Measurements from ENCODE around the gene TTLL11.

TTLL11 gene

DNA sequence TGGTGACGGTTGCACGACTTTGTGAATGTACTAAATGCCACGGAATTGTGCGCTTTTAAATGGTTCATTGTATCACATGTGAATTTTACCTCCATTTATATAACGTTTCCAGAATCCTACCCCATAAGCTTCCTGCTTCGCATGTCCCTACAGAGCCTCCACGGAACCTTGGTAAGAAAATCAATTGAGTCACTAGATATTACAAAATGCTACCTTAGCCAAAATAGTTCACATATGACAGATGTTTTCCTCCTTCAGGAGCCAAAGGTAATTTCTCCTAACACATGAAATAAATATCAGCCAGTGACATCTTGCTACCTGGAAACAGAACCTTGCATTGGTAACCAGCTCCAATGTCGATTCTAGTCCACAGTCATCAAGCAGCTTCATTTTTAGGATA is 125.1 kb downstream of the TTLL11 start:
- DNase-seq (ENCODE audit: low read depth): no peak

DNA sequence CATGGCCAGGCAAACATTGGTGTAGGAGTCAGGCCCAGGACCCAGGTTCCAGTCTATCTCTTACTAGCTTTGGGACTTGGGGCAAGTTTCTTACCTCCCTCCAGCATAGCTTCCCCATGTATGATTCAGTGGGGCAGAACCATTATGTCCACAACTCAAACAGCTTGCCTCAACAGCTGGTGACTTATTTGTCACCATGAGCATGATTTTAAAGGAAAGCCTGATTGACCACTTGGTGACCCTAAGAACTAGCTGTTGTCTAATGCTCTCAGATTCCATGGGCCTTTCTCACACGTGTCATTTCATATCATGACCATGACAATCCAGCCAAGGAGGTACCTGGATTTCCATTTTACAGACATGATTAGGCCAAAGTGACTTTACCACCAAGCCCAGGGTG is 126.4 kb downstream of the TTLL11 start:
- DNase-seq (ENCODE audit: low read depth): no peak

DNA sequence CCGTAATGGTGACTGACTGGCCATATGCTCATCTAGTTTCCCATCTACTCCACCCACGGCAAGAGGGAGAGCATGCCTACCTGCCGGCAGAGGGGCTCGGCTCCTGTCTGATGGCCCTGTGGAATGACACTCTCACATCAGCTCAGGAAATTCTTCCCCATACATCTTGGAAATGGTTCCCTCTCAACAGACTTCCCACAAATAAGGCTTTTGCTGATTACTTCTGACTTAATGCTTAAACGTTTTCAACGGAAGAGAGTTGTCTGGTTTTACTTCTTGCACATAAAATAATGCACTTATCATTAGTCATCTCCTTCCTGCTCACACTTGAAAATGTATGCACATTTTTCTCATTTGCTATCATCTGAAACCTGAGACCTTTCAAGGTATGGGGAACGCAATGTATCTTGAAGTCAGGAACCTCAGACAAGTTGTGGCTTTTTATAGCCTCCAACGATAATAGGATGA is 129.5 kb downstream of the TTLL11 start:
- peak; percentile 90 for DNase-seq (ENCODE audit: low read depth)

DNA sequence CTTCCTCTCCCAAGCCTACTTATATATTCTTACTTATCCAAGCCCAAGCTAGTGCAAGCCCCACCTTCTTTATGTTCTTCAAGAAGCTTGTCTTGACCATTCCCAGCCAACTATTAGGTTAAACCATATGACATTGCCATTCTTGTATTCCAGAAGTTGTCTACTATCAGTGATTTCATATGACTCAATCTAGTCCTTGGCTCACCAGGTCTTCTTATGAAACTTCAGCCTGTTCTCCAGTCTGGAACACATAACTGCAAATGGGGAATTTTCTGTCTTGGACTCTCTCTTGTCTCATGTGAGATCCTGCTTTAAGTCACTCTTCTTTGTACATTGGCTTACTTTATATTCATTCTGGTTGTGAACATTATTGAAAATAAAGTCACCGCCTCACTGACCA is 130.7 kb downstream of the TTLL11 start:
- DNase-seq (ENCODE audit: low read depth): peak; percentile 52

DNA sequence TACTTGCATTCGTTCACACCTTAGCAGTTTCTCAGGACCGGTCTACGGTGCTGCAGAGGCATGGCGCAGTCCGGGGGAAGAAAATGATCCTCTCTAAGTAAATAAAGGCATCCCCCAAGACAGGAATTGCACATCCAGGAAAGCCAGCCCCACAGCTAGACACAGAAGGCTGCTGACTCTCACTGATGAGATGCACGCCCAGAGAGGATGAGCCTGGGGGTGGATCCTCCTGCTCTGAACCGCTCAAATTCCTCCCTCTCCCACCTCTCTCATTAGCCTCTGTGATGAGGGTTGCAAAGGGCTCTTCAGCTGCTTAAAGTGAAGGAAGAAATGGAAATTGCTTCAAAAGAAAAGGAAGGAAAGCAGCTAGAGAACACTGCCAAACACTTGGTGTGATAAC is 132.4 kb downstream of the TTLL11 start:
- no peak for DNase-seq (ENCODE audit: low read depth)

DNA sequence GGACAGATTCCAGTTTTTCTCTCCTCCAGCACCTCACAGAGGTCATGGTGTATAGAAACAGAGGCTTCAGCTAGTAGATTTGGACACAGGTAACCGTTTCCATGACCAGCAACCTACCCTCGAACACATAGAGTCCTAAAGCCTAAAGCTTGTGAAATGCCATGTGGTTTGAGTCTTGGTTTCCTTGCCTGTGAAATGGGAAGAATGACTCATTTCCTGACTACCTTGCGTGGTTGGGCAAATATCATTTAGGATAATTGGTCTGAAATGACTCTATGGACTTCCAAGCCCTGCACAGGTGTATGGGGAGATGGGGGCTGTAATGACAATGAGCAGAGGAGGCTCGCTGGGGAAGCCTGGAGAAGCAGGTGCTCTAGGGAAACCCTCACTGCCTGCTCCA is 134.6 kb downstream of the TTLL11 start:
- peak; percentile 58 for DNase-seq (ENCODE audit: low read depth)

DNA sequence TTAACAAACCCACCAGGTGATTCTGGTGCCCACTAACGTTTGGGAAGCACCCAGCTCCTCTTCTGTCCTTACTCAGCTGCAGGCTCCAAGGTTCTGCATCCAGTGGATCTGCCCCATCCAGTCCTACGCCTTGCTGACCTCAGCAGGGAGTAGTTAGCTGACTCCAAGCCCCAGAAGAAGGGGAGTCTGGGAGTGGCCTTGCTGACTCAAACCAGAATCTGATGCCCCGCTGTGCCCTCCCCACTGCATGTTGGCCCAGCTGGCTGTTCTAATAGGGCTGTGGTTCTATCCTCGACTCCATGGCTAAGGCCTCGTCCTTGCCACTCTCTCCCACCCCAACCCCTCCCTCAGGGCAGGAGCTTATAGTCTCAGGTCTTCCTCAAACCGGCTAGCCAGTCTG is 136.3 kb downstream of the TTLL11 start:
- no peak for DNase-seq (ENCODE audit: low read depth)

DNA sequence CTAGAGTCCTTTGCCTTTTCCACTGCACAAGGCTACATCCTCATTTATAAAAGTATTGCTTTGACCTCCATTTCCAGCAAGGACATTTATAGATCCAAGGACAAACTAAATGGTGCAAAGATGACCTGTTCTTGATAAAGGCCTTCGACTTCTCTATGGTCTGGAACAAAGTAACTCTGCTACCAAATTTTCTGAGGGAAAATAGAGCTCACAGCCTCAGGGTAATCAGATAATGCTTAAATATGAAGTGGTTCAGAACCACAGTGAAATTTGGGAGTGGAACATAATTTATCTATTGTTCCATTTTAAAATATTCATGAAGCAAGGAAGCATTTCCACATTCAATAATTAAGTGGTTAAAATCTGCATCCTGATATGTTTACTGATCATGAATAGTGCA is 137.5 kb downstream of the TTLL11 start:
- DNase-seq (ENCODE audit: low read depth): no peak

DNA sequence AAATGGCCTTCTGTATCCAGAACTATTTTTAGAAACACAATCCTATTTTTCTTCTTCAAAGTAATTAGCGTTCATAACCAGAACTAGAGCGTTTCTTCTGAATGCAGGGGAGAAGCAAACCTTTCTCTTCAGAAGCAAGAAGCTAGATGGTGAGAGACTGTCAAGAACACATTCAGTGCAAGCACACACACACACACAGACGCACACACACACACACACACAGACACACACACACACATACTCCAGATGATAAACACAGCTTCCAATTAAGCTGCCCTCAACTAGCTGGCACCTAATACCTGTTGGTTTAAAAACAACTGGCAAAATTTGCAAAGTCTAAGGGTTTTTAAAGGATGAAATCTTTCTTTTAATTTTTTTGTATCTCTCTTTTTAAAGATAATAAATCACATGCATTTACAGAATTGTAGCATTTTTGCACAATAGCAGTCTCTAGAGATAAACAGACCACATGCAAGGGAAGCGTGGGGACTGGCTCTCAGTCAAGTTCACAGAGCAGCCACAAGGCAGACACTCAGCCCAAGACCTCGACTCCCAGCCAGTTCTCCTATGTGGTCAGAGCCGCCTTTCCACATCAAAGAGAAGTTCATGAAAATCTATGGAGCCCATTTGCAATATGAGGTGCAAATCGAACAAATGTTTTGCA is 138.5 kb downstream of the TTLL11 start:
- DNase-seq (ENCODE audit: low read depth): no peak

DNA sequence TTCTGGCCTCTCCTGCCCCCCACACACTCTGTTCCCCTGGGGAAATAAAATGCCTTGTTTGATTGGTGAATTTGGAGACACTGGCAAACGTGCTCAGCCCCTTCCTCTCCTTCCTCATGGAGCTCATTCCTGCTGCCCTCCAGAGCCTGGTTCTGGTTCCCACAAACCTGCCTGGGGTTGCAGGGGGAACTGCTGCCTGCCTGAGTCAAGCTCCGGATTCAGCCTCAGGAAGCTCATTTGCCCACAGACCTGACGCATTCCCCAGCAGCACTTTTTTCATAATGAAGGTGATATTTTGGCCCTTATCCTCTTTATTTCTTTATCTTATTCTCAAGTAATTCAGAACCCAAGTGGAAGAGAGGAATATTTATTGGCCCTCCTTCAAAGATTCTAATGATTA is 140.5 kb downstream of the TTLL11 start:
- no peak for DNase-seq (ENCODE audit: low read depth)

DNA sequence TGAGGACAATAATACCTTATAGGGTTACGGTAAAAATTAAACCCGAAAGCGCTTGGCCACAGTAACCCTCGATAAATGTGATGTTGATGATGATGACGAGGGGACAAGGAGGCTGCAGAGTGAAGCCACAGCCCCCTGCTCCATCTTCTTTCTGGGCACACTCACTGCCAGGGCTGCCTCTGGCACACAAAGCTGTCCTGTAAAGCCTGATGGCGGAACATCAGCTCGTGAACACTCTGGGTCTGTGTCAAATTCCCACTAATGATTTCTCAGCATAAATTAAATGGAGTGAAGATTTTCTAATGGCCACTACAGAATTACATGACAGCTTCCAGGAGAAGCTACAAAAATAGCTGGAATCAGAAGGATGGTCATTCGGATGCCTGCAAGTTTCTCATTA is 142.2 kb downstream of the TTLL11 start:
- no peak for DNase-seq (ENCODE audit: low read depth)

DNA sequence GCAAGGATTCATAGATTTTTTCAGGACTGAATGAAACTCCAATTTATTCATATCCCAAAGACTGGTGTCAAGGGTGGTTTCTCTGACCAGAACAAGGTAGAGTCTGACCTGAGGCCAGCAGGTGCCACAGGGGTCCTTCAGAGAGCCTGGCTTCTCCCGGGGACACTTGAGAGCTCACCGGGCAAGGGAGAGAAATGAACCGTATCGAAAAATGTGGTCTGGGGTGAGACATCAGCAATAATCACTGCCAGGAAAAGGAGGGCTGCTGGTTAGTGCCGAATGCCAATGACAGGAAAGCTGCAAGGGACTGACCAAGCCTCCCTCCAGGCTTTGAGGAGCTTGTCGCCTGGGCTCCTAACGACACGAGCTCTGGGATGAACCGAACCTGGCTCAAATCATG is 142.7 kb downstream of the TTLL11 start:
- DNase-seq (ENCODE audit: low read depth): no peak

DNA sequence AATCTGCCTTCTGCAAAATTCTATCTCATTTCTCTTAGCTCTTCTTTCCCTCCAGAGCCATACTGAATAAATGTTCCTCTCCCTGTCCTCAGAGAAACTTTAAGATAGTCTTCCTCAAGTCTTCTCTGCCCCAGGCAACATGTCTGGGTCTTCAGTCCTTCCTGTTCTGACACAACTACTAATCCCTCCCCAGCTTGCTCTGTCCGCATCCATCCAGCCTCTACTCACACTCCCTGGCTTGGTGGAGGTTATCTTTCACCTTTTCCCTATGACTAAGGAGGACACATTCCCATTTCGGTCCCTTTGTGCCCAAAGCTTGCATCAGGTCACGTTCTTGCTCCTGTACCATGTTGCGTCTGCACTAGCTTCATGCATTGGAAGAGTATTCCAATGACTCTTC is 143.3 kb downstream of the TTLL11 start:
- no peak for DNase-seq (ENCODE audit: low read depth)

DNA sequence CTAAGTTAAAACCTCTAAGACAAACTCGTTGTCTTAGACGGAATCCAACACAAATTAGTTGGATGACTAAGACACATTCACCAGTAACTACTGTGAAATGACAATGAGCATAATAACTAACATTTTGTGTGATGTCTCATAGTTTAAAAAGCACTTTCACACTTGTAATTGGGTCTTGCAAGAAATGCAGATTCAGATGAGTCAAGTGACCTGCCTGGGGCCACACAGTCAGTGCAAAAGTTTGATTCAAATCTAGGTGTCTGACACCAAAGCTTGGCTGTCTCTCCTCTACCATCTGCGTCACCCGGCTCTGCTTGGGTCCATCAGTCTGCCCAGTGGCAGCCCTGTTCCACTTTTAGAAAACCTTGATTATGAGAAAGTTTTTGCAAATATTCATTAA is 143.7 kb downstream of the TTLL11 start:
- DNase-seq (ENCODE audit: low read depth): peak; percentile 30

DNA sequence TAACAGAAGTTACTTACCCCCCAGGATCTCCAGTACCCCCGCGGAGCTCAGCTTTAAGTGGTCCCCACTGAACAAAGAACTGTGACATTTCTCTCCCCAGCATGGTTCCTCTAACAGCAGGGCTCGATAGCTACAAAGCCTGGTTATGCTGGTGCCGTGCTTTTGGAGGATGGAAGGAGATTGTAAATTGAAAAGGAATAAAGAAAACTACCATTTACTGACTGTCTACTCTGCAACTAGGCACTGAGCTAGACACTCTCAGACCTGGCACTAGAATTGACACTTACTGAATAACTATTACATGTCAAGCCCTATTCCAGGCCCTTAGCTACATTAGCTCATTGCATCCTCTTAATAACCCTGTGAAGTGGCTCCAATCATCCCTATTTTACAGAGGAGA is 145.3 kb downstream of the TTLL11 start:
- no peak for DNase-seq (ENCODE audit: low read depth)

DNA sequence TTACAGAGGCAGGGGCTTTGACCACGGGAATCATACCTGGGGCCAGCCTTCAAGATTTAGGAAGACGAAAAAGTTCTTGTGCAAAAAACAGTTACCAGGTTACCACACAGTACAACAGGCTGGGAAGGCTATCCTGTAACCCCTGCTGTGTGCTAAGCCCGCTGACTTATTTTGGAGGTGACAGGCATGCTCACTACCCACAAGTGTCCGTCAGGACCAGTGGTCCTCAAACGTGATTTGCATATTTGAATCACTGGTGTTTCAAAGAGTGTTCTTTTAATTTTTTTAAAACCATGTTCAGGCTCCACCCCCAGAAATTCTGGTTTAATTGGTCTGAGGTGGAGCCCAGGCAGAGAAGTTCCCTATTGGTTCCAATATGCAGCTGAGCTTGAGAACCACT is 146.6 kb downstream of the TTLL11 start:
- no peak for DNase-seq (ENCODE audit: low read depth)

DNA sequence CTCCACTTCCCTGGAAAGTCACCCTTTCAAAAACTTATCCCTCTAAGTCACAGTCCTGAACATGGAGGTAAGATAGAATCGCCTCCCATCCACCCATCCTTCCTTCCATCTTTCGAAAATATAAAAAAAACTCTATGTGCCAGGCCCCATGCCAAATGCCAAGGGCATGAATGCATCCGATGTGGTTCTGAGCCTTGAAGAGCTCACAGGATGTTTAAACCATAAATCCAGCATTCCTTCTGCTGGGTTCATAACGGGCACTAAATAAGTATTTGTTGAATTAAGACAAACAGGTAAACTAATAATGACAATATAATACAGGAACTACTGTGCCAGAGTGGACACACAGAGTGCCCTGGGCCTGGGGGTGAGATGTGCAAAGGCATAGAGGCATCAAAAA is 147.3 kb downstream of the TTLL11 start:
- DNase-seq (ENCODE audit: low read depth): peak; percentile 87

DNA sequence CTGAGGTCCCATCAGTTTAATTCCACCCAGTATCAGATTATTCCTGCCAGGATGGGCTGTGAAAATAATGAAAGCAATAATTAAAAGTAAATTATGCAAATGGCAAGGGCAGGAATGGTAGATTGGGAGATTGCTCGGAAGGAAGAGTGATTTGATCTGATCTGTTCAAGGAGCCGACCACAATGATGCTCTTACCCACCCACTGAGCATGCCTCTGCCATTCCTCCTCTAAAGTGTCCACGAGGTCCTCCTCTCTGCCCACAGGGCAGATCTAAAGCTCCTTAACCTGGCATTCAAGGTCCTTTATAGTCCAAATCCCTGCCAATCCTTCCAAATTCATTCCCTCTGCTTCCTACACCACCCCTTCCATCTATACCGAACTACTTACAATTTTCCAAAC is 147.8 kb downstream of the TTLL11 start:
- peak; percentile 50 for DNase-seq (ENCODE audit: low read depth)

DNA sequence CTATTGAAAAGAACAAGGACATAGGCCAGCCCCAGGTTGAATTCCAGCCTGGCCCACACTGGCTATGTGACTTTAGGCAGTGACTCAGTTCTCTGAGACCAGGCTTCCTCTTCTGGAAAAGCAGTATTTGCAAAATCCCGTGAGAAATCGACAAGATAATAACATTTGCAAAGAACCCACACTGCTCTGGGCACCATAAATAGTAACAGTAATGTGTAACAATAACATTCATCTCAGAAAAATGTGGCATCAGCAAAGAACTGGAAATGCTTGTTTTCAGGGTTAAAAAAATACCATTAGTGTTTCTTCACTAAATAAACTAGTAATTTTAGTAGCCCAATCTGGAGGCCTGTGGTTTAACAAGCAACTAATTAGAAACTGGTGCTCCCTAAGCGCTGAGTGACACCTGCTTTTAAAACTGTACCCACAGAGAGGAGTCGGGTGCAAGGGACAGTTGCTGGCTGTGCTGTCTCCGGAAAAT is 148.4 kb downstream of the TTLL11 start:
- peak; percentile 89 for DNase-seq (ENCODE audit: low read depth)

DNA sequence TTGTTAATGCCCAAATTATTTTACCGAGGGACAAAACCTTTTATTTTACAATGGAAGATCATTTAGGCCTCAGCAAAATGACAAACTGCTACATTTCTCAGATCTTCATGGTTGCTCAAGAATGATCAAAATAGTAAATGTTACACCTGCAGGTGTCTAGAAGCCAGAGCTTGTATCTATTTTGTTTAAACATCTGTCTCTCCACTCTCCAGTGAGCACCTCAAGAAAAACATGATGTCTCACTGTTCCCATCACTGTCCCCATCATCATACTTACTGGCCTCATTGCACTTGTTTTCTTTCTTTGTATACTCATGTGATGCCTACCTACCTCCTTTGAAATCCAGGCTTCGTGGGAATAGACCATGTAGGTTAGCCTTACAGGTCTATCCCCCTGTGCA is 149.6 kb downstream of the TTLL11 start:
- no peak for DNase-seq (ENCODE audit: low read depth)

DNA sequence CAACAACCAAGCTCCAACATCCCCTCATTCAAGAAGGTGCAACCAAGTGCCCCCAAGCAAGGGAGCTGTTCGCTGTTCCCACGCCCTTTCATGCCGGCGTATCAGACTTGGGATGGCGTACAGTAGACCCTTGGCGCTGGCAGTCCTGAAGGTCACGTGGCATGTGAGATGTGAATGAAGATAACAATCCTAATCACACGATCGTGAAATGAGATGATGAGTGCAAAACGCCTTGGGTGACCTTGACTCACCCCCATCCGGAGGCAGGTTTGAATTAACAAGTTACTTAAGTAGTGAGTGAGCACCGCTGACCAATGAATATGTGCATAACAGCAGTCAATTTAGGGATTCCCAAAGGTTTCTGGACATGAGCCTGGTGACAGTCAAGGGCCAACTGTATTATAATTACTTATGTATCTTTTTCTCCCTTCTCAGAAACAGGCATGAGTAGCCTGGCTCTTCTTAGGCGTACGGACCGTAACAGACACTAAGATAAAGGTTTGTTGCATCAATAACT is 150.2 kb downstream of the TTLL11 start:
- no peak for DNase-seq (ENCODE audit: low read depth)

DNA sequence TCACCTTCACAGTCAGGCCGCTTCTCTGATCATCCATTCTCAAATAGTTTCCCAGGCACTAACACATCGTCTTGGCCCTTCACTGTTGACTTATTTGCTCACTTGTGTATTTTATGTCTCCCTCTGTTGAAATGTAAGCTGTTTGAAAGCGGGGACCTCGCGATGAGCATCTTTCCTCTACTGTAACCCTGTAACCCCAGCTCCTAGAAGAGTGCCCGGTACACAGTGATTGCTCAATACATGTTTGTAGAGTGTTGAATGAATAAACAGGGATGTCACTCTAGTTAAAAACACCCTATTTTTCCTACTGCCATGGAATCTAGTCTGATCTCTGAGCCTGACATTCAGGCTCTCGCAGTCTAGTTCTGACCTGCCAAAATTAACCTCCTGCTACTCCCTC is 150.8 kb downstream of the TTLL11 start:
- no peak for DNase-seq (ENCODE audit: low read depth)

DNA sequence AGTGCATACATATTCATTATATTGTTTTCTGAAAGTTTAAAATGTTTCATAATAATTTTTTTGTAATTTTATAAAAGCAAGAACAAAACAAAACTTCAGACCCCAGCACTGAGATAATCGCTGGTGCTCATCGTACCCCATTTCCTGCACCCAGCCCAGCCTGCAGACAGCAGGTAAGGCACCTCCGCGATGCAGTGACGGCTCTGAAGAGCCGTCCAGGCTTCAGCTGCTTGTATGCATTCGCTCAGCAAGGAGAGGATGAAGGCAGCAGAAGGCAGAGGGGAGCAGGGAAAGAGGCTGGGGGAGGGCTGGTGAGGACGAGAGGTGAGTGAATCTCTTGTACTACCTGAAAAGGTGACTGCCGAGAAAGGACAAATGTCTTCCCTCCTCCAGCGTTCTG is 153.5 kb downstream of the TTLL11 start:
- no peak for DNase-seq (ENCODE audit: low read depth)

DNA sequence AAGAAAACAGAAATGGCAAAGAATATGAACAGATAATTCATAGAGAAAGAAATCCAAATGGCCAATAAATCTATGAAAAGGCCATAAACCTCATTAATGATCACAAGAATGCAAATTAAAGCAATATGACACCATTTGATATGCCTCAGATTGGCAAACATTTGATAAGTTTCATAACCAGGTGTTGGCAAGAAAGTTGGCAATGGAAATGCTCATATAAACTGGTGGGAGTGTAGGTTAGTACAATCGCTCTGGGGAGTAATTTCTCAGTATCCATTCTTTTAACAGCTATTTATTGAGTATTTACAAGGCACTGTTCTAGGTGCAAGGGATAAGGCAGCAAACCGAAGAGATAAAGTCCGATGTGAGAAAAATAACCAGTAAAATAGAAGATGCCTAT is 154.5 kb downstream of the TTLL11 start:
- DNase-seq (ENCODE audit: low read depth): no peak
